ENCODE measurements around the gene MANF. TPM values are rescaled to one million over a fixed set of nuclear protein-coding genes. Genes with fewer than 3 reads are reported as not detected.

The MANF gene
- total and polyA plus RNA-seq, 2 of the 4 experiments (the other 2 are of a cell fraction): 65.4 to 122 TPM

DNA sequence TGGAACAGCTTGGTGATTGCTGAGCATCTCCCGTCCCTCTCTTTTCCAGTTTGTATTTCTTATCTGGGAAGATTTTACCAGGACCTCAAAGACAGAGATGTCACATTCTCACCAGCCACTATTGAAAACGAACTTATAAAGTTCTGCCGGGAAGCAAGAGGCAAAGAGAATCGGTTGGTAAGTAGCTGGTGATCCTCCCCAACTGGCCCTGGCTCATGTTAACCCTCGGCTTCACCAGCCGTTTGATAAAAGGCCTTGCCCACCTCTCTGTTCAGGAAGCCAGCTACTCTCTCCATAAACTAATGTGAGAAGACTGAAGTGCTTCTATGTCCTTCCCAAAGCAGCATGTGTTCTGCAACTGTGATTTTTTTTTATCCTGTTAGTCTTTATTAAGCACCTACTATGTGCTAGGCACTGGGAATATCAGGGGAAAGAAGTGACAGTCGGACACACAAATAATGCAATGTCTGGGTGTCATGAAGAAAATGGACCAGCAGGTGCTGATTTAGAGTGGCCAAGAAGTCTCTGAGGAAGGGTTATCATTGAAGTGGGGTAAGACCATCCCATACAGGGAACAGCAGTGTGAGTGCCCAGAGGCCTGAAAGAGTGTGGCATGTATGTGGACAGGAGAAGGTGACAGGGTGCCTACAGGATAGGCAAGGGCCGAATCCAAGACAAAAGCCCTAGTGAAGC lies 1.2 kb downstream of the MANF start (continued):
- no peak for TF ChIP-seq MAZ (IDR thresholded peaks at IDR 0.05; ENCODE audit: borderline replicate concordance, low read depth, low read length)

DNA sequence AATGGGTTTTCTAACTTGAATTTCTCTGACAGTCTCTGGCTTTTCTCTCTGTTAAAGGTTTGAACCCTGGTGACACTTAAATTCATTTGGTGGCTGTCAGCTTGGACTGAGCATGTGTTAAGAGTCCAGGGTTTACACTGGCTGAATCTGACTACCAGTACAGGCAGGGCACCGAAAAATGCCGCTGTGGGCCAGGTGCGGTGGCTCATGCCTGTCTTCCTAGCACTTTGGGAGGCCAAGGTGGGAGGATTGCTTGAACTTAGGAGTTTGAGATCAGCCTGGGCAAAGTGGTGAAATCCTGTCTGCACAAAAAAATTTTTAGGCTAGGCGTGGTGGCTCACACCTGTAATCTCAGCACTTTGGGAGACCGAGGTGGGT lies 1.8 kb downstream of the MANF start:
- H3K4me1 ChIP-seq (ENCODE audit: control insufficient read depth, insufficient read depth, low read length): peaks cover 10% of the 10 kb centered on the region
- no peak overlapping the region for H2AFZ ChIP-seq (replicated peaks; ENCODE audit: low read length, poor library complexity)
- H2BK5ac ChIP-seq (ENCODE audit: low read depth, low read length, poor library complexity, severe bottlenecking): no peak overlapping the region
- dilution Hi-C loops (cut with HindIII; ENCODE audit: low sequenced_read_pairs, unreplicated experiment): no loop called here
- H3K23ac ChIP-seq (ENCODE audit: low read depth, low read length): peak overlapping the region; percentile 46; the same call in 1 of the 2 replicates
- no peak for ATAC-seq (ENCODE audit: low read depth)
- CTCF ChIA-PET: no interaction called here
- in situ Hi-C loops (cut with MboI; ENCODE audit: low sequenced_read_pairs): loop anchor here (25.0 kb wide), 2 partner anchors 550 to 1050 kb away; partner anchors contain the start of genes PARP3, RASSF1, RRP9 and TUSC2
- H3K27me3 ChIP-seq (ENCODE audit: control insufficient read depth, insufficient read depth, low read length): no peaks in the 10 kb centered on the region
- peaks cover 29 to 63% of the 10 kb centered on the region in 2 experiments for H3K79me1 ChIP-seq (ENCODE audit: low read depth in 1 of 2, low read length in 2 of 2)
- intact Hi-C loops (cut with micrococcal nuclease): loop anchor here (5.0 kb wide), 3 partner anchors 415 to 1040 kb away; partner anchors contain the start of gene ZMYND10
- no peak overlapping the region for H3K56ac ChIP-seq (ENCODE audit: extremely low read depth, insufficient read depth, low read length)
- no peaks in the 10 kb centered on the region for H3K9me1 ChIP-seq (ENCODE audit: insufficient read depth, low read length)
- H3K27ac ChIP-seq (ENCODE audit: insufficient read depth, low read length): no peak overlapping the region
- H3K4me3 ChIP-seq (ENCODE audit: insufficient read depth, low read depth, low read length): no peak overlapping the region
- H3K9me3 ChIP-seq (ENCODE audit: control insufficient read depth, insufficient read depth, low read length): no peaks in the 10 kb centered on the region
- no peak overlapping the region for H2AK5ac ChIP-seq (ENCODE audit: low read depth, low read length)
- no peak overlapping the region for H4K5ac ChIP-seq (ENCODE audit: low read depth, low read length)
- no peak overlapping the region for H3K18ac ChIP-seq (ENCODE audit: low read depth, low read length)
- no peak overlapping the region for H2BK15ac ChIP-seq (ENCODE audit: low read depth, low read length)
- no peak for DNase-seq
- peak overlapping the region; percentile 94 for H3K4me2 ChIP-seq (ENCODE audit: low read depth, low read length)
- H4K8ac ChIP-seq (ENCODE audit: low read depth in 2 of 2, low read length in 2 of 2): no peak overlapping the region
- H4K20me1 ChIP-seq (ENCODE audit: insufficient read depth, low read length): peaks cover 46% of the 10 kb centered on the region
- no peak overlapping the region for H2BK20ac ChIP-seq (ENCODE audit: low read depth, low read length)
- no peak overlapping the region for H4K91ac ChIP-seq (ENCODE audit: insufficient read depth, low read depth, low read length)
- H3K14ac ChIP-seq (replicated peaks; ENCODE audit: low read depth, low read length): peak overlapping the region; percentile 59; the same call in 1 of the 2 replicates
- H3K4ac ChIP-seq (ENCODE audit: low read depth, low read length): no peak overlapping the region
- no CpG with 5 or more reads among the region's 5 CpGs for WGBS, 2 experiments (ENCODE audit: extremely low coverage in 2 of 2, insufficient read length in 1 of 2)
- peaks cover 26% of the 10 kb centered on the region for H3K36me3 ChIP-seq (ENCODE audit: control insufficient read depth, insufficient read depth, low read length)
- H2BK120ac ChIP-seq (ENCODE audit: low read depth, low read length): no peak overlapping the region
- peak overlapping the region; percentile 93; the same call in 1 of the 2 replicates for H3K9ac ChIP-seq (ENCODE audit: low read depth, low read length)
- BruUV-seq (replicated peaks): no TSS peak
- H2AK9ac ChIP-seq (replicated peaks; ENCODE audit: low read depth, low read length, poor library complexity): no peak overlapping the region
- POLR2A ChIA-PET (ENCODE audit: unreplicated experiment): no interaction called here
- no peak for TF ChIP-seq CHD1 (IDR thresholded peaks at IDR 0.05; ENCODE audit: low read depth, low read length)
- TF ChIP-seq RAD21 (IDR thresholded peaks at IDR 0.05; ENCODE audit: low read length): no peak
- TF ChIP-seq, protein P1, sequence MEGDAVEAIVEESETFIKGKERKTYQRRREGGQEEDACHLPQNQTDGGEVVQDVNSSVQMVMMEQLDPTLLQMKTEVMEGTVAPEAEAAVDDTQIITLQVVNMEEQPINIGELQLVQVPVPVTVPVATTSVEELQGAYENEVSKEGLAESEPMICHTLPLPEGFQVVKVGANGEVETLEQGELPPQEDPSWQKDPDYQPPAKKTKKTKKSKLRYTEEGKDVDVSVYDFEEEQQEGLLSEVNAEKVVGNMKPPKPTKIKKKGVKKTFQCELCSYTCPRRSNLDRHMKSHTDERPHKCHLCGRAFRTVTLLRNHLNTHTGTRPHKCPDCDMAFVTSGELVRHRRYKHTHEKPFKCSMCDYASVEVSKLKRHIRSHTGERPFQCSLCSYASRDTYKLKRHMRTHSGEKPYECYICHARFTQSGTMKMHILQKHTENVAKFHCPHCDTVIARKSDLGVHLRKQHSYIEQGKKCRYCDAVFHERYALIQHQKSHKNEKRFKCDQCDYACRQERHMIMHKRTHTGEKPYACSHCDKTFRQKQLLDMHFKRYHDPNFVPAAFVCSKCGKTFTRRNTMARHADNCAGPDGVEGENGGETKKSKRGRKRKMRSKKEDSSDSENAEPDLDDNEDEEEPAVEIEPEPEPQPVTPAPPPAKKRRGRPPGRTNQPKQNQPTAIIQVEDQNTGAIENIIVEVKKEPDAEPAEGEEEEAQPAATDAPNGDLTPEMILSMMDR (conservative IDR thresholded peaks at IDR 0.05; ENCODE audit: low read depth, low read length): no peak
- no peak for TF ChIP-seq CEBPB (IDR thresholded peaks at IDR 0.05; ENCODE audit: low read depth, low read length)
- TF ChIP-seq, protein P2, sequence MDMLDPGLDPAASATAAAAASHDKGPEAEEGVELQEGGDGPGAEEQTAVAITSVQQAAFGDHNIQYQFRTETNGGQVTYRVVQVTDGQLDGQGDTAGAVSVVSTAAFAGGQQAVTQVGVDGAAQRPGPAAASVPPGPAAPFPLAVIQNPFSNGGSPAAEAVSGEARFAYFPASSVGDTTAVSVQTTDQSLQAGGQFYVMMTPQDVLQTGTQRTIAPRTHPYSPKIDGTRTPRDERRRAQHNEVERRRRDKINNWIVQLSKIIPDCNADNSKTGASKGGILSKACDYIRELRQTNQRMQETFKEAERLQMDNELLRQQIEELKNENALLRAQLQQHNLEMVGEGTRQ (IDR thresholded peaks at IDR 0.05; ENCODE audit: low read depth, low read length): no peak
- TF ChIP-seq RCOR1 (IDR thresholded peaks at IDR 0.05; ENCODE audit: insufficient replicate concordance, low read length): no peak
- no peak for TF ChIP-seq POLR2A (IDR thresholded peaks at IDR 0.05; ENCODE audit: low read depth, low read length)
- TF ChIP-seq MAZ (IDR thresholded peaks at IDR 0.05; ENCODE audit: borderline replicate concordance, low read depth, low read length): no peak
- no peak for TF ChIP-seq RFX5 (IDR thresholded peaks at IDR 0.05; ENCODE audit: low read depth, low read length)
- no peak for TF ChIP-seq MXI1 (IDR thresholded peaks at IDR 0.05; ENCODE audit: borderline replicate concordance, low read depth, low read length)
- no peak for TF ChIP-seq BHLHE40 (IDR thresholded peaks at IDR 0.05; ENCODE audit: low read depth, low read length)
- no peak for TF ChIP-seq NFE2L2 (IDR thresholded peaks at IDR 0.05; ENCODE audit: low read depth, low read length)
- no peak for TF ChIP-seq FOS (IDR thresholded peaks at IDR 0.05; ENCODE audit: low read depth, low read length)
- TF ChIP-seq SMC3 (IDR thresholded peaks at IDR 0.05; ENCODE audit: low read depth, low read length): no peak
- TF ChIP-seq MAFK (IDR thresholded peaks at IDR 0.05; ENCODE audit: low read depth, low read length): no peak

Measured in IMR-90 (cell line).